Endometrium (tissue), 2 donors: ENCODE results near the gene PPM1H.
"Not testable (repeated sequence)": the region's sequence is repeated elsewhere in the genome, so short reads cannot be mapped to it uniquely, and the experiment has no call there.

Experiments used
- FAIRE-seq: peaks from 2 replicates; lab custom pipeline; 2012; peaks lifted over from hg19 to GRCh38; lab: Jason Lieb, UNC
- donor health status: control.
- donor health status: control.

PPM1H gene

DNA sequence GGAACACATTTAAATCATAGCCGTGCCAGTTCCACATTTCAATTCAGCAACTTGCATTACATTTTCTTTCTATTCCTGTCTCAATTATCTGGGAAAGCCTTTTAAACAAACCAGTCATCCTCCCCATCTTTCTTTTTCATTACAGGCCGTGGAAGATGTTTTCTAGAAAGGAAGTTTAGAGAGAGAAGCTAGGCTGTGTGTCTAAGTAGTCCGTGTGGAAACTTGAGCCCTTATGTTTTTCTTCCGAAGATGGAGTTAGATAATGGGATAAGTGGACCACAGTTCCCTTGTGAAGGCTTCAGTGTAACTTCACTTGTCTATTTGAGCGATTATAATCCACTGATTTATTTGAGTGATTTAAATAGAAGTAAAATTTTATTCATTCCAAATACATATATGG lies 12.4 kb upstream of the PPM1H start:
- no peak for FAIRE-seq

DNA sequence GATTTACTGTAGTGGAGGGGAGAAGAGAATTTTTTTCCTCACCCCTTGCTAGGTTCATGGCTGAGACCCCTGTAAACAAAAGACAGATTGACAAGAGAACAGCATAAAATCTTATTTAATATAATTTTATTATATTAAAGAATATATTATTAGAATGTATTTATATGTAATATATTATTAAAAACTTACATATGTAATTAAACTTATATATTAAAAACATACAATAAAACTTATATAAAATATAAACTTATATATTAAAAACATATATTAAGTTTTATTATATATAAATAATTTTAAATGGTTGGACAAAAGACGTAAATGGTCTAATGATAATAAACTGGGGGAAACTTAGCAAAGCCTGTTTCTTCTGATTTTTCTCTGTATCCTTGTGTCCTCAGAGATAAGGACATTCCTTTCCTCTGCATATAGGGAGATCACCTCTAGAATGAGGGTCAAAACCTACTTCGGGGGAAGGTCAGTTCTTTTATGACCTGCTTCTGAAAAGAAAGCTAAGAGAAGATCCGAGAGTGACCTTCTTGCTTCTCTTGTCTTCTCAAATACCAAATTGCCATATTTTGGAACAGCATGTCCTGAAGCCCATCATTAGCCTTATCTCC lies 8.9 kb upstream of the PPM1H start:
- FAIRE-seq, result peak; percentile 90

DNA sequence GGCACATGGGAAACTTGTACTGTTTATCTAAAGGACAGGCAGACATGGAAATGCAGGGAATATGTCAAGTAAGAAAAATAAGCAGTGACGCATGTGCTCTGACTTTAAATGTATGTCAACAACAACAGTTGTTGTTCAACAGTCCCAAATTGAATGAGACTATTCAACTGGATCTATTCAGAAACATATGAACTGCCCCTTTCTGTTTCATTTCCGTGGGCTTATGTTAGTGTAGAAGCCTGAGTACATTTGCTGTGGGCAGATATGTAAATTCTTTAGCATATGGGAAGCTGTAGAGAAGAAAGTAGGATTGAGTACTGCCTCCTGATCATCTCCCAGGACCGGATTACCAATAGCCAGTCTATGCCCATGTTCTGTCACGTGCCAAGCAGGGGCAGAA lies 7.4 kb upstream of the PPM1H start:
- FAIRE-seq, result not testable (repeated sequence)

DNA sequence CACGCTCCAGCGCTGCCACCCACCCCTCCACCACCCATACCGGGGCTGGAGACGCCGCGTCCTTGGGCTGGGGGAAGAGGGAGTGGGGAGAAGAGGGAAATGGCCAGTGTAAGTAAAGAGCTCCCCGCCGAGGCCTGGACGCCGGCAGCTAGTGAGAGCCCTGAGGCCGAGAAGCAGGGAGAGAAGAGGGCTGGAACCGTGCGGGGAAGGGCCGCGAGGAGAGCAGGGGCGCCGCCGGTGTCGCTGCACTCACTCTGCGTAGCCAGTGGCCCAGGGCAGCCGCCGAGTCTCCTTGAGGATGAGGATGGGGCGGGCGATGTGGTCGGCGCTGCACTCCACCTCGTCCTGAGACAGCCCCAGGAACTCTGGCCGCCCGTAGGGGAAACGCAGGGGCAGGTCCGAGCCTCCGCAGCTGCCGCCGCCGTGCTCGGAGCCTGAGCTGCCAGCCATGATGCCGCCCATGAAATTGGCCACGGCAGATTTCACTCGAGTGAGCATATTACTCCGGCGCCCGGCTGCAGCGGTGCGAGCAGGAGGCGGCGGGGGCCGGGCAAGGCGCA lies 631 bp downstream of the PPM1H start:
- no peak for FAIRE-seq

DNA sequence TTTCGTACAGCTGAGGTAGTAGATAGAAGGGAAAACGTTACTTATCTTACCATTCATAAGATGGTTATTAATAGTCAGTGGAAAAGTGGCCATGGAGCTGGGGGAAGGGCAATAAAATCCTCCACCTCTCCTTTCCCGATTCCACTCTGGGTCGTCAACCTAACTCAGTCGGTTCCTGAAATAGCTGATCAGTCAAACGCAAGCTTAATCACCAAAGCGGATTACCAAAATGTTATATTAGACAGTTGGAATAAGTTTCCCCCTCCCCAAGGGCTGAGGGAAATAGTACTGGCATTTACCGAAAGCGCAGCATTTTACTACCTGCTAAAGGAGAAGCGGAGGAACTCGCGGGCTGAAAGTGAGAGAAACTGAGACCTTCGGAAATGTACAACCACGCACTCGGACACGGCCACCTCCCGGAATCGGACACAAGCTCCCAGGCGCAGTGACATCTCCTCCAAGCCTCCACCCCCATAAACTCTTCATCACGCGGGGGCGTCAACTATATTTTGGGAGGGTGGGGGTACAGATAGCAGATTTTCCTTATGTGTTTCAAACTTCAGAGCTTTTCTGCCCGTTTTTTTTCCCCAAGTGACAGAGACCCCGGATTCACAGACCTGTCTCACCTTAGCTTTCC lies 1.2 kb downstream of the PPM1H start:
- no peak for FAIRE-seq

DNA sequence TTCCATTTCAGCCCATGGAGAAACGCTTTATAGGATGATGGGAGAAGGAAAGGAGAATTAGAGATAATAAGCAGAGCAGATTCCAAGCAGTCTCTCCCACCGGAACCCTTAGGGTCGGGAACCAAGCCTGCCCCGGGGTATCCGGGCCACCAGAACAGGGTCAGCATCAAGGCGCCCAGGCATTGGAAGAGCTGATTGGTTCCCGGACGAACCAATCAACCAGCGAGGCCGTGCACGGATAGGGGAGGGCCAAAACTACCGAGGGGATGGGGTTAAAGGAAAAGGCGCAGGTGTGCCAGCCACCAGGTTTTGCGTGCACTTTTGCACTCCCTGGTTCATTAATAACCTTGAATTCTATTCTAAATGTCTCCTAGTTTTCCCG lies 1.7 kb downstream of the PPM1H start:
- no peak for FAIRE-seq

DNA sequence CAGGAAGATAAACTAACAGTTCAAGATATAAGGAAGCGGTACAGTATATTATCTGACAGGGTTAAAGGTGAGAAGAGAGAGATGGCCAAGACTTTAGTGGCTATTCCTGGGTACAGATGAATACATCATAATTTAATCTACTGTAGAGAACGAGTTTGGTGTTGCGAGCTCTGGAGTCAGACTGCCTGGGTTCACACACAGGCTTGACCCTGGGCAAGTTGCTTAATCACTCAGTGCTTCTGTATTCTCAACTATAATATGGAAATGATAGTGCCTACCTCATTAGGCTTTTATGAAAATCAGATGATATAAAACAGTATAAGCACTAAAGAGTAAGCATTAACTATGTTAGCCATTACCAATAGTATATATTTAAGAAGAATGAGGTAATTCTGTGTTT lies 3.5 kb downstream of the PPM1H start:
- FAIRE-seq, result no peak

DNA sequence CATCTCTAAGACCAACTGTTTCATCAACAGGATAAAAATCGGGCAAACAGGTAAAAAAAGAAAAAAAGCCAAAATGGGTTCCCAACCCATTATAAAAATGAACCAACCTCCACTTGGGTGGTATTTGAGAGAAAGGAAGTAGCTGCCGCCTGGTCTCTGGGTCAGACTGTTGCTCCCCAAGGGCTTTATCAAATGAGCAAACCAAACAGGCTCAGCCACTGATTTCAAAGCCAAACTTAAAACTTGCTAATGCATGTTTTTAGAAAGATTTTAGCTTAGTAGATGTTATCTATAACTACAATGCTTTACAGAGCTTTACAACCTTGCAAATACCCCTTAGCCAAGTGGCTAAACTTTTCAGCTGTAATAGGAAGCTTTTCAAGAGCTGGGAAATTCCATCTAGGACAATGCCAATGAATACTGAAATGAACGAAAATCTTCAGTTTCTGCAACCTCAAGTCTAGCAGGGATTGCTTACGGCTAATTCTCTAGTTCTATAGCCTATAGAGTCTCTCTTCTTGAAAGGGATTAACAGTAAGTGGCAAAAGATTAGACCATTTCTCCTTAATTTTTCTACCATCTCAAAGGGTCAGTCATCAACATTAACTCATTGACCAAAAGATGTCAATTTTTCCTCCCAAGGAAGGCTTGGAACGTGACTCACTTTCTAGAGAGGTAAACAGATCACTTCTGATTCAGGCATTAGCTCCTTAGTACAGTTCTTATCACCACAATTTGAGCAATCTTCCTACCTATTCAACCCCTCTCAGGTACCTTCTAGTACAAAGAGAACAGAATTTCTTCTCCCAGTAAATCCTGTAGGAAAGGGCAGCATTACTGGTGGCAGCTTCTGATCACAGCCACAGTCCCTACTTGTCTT lies 4.2 kb downstream of the PPM1H start:
- FAIRE-seq, result no peak

DNA sequence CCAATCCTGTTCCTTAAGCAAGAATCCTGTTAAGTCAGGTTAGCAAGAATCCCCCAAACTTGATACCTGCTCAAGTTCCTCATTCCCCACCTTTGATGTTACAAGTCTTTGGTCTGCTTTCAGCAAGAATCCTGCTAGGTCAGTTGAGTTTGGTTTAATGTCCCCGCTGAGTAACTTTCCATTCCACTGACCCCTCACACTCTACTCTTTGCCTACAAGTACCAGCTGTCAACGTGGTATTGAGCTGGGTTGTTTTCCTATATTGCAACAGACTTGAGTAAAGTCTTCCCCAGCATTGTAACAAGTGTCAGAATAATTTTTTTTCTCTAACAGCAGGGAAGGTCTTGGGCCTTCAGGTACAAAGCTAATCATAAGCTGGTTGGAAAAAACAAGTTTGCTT lies 6.3 kb downstream of the PPM1H start:
- no peak for FAIRE-seq

DNA sequence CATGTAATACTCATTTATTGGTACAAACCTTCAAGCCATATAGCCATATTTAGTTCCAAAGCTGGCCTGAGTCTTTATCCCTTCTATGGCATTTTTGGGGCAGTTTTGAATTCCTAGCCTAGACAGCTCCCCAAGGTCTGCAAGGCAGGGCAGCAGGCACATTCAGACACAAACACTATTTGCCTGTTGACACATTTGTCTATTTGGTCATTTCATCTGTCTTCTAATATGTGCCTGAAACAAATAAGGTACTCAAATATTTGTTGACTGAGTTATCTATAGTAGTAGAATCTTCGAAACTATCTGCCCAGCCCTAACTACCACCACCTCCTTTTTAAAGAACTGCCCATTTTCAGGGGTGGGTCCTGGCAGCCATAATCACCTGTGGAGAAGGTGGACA lies 9.3 kb downstream of the PPM1H start:
- FAIRE-seq, result no peak

DNA sequence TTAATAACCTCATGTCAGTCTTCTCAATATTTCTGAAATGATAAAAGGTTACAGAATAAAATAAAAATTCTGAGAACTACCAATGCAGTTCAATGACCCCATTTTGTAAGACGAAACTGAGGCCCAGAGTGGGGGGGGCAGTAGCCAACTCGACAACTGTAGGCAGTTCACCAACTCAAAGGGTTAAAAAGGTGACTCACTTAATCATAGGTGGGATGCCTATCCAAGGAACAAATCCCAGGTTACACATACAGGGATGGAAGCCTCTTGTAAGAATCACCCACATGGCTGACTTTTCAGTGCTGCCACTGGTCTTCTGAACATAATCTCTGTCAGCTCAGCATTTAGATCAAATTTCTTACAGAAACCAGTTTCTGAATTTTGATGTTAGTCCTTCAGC lies 10.9 kb downstream of the PPM1H start:
- FAIRE-seq, result no peak

DNA sequence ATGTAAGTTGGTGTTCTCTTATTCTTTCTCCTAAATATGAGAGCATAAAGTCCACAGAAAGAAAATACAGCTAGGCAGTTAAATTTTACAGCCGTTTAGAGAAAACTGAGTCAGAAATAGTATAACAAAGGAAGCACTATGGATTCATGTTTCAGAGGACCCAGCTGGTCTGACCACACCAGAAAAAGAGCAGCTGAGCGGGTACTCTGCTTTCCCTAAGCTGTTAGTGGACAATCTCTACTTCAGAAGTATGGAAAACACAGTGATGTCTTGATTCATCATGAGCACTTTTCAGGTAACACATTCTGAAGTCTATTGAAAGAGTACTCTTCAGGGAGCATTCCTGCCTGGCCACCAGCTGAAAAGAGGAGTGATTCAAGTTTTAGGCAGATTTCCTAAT lies 12.4 kb downstream of the PPM1H start:
- no peak for FAIRE-seq

DNA sequence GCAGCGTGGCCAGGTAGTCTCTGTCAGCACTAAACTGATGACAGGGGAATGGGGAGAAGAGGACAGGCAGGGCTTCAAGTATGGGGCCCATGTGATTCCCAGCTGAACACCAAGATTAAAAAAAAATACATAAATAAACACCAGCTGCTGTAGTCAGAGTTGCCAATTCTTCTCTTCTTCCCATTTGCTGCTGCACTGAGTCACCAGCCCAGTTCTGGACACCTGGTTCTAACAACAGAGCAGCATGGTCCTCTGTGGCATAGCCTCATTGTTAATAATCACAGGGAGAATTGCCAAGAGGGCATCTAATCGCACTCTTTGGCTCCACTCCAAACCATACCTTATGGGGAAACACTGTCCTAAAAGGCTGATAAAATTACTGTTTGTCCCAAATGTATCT lies 15.1 kb downstream of the PPM1H start:
- no peak for FAIRE-seq

DNA sequence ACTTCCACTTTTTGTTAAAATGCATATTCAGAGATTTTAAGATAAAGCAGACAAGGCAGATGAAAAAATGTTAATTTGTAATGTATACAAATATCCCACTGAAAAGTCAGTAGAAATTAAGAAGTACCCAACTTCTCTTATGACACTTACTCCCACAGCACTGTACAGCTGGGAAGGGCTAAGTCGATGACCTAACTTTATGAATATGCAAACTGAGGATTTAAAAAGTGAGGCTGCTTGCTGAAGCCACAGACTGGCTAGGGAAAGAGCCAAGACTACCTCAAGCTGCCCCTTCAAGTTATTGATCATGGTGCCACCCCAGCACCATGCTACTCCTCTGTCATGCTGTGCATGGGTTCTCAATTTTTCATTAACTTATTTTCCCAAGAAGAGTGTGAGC lies 17.0 kb downstream of the PPM1H start:
- FAIRE-seq, result no peak

DNA sequence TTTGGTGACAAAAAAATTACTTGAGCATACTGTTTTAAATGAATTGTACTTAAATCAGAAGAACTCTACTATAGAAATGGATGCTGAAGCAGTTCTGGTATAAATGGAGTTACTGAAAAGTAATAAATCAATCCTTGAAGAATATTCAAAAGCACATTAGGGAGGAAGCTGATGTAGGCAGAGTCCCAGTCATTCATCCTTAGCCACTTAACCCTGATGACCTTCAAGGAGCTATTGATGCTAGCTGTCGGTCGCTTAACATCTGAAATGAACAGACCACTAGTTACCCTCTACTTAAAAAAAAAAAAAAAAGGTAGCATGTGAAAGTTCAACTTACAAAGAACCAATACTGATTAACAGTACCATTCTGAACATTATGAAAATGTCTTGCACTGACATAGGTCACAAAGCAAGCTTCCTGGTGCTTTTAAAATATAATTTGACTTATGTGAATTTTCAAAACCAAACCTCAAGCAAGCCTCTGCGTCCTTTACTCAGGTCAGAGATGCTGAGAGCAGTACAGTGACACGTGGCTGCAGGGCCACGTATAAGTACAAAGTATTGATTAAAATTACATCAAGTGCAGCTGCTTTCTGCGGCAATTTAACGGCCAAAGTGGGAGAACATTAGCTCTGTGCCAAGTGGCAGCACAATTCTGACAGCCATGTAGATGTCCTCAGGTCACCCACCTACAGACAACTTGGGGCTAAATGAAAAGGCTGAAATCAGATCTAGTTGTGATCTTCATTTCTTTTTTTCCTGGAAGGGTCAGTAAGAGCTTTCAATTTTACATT lies 18.1 kb downstream of the PPM1H start:
- FAIRE-seq, result no peak

DNA sequence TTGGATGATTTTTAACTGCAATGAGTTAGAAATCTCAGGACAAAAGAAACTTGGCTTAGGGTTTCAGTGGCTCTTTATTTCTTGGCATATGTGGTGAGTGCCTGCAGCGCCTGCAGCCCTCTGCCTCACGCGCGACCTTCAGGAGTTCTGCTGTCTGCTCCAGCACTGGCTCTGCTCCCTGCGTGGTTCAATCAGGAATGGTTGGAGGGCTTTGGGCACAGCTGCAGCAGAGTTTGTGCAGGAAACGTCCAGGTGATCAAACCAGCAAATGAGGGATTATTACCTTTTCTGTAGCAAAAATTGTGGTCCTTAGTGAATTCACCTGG lies 19.8 kb downstream of the PPM1H start:
- no peak for FAIRE-seq

DNA sequence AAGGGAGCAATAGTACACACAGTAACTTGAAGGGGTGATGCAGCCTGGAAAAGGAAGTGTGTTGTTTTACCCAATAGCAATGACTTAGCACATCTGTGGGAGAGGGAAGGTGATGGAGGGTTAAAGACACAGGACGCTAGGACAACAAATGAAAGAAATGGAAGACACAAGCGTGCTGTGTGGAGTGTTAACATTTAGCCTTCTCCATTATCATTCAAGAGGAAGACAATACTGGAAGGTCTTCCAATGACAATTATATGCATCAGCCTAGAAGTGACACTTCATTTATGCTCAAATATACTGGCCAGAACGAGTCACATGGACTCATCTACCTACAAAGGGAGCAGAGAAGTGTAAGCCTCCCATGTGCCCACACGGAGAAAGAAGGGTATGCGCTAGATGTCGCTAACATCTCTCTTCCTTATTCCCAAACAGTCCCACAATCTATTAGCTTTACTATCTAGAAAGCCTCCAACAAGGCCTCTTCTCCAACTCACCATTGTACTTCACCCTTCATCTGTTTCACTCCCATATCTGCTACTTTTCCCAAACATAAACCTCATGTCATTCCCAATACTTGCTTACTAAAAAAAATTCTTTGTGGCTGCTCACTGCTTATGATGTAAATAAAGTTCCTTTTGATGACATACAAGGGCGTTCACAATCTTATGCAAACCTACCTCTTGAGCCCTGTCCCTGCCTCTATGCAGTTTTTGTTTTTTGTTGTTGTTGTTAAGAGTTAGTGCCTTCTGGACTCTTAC lies 20.3 kb downstream of the PPM1H start:
- FAIRE-seq, result no peak

DNA sequence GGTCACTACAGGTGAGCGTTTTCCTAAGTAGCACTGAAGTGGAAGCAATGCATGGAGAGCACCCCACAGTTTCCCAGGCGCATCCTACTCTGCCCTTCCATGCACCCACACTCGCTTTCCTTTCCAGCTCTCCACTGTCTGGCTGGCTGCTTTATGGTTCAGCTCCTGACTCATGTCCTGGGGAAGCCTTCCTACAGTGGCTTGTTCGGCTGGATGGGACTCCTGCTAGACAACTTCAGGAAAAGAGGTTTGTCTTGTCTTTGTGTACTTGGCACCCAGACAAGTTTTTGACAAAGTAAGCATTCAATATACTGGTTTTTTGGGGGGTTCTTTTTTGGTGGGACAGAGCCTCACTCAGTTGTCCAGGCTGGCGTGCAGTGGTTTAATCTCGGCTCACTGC lies 21.6 kb downstream of the PPM1H start:
- FAIRE-seq, result no peak

DNA sequence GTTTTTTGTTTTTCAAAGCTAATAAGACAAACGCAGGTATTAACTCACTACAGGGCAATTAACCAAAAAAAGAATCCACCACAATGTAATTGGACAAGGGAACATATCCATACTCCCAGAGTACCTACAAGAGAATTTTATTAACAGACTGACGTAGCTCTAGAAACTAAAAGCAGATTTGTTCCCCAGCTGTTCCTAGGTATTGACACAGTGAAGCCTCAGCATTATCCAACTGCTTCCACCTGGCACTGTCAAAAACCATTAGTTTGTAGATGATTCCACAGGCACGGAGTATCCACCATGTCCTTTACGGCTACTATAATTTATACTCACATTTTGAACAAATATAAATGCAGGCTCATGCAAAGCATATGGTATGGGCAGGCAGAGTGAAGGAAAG lies 22.3 kb downstream of the PPM1H start:
- no peak for FAIRE-seq

DNA sequence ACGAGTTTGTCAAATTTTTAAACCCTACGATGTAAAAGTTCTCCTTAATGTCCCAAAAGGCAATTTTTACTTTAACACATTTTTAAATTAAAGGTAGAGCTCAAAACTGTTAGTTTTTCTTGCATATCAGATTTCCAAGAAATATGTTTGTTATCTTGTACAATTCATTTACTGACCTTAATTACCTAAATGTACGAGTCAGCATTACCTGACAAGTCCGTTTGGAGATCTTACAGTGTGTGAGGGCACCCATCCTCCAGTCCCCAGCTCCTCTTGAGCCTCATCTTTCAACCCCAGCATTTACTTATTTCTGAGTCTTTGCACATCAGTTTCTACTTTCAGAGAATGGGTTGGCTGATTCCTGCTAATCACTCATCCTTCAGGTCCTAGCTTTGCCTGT lies 23.7 kb downstream of the PPM1H start:
- FAIRE-seq, result no peak

DNA sequence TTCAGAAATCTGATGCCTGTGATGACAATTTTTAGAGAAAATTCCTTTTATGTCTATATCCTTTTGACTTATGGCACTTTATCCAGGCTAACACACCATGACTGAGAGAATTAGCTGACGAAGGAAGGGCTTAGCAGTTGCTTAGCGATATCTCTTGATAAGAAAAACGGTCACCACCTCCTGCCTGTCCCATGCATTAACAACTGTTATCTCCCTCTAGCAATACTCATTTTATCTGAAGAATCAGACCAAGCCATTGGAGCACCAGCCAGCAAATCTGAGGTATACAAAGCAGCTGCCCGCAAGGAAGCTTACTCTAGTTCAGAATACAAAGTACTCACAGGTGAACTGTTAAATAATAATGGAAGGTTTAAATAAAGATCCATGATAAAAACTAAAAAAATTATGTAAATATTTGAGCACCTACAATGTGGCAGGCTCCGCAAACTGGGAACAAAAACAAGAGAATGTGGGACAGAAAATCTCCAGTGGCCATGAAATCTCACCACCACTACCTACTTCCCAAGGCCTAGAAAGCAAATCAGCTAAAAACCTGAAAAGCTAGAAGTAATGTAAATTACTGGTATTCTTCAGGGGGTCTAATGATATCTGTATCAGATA lies 24.3 kb downstream of the PPM1H start:
- no peak for FAIRE-seq
